Stimulated activated CD8-positive, alpha-beta memory T cell treated with anti-CD3 and anti-CD28 coated beads, Interleukin-15, amount 100 ng/mL, for 4 hours (primary cell): ENCODE results near the gene TMEM208.

Experiments used
- DNase-seq, 2 donors: peaks; one replicate each; pipeline ENCODE4 v3.0.0-alpha.2; 2020; ENCODE audit warnings: low read depth in 2 of 2

Gene TMEM208

GRCh38 chr16:67209565-67209964, 17.4 kb upstream of the TMEM208 start:
- DNase-seq: no peak

- no peak for DNase-seq
Measured at GRCh38 chr16:67210069-67210937, 16.6 kb upstream of the TMEM208 start.

- no peak for DNase-seq
Measured at GRCh38 chr16:67211674-67212073, 15.3 kb upstream of the TMEM208 start.

- DNase-seq: no peak
Measured at GRCh38 chr16:67212766-67213165, 14.2 kb upstream of the TMEM208 start.

GRCh38 chr16:67213197-67214019, 13.5 kb upstream of the TMEM208 start:
- DNase-seq: no peak

GRCh38 chr16:67215706-67216105, 11.2 kb upstream of the TMEM208 start:
- no peak for DNase-seq

- no peak for DNase-seq
Measured at GRCh38 chr16:67216612-67217490, 10.1 kb upstream of the TMEM208 start.

- no peak for DNase-seq
Measured at GRCh38 chr16:67223992-67224391, 2.9 kb upstream of the TMEM208 start.

GRCh38 chr16:67226295-67226803, 581 bp upstream of the TMEM208 start:
- no peak for DNase-seq

GRCh38 chr16:67227567-67227921, 614 bp downstream of the TMEM208 start:
- no peak for DNase-seq

GRCh38 chr16:67228034-67228785, 1.3 kb downstream of the TMEM208 start:
- no peak for DNase-seq

- DNase-seq: no peak
Measured at GRCh38 chr16:67228905-67229304, 2.0 kb downstream of the TMEM208 start.

- DNase-seq: no peak
Measured at GRCh38 chr16:67229906-67230808, 3.2 kb downstream of the TMEM208 start.

GRCh38 chr16:67230809-67231660, 4.1 kb downstream of the TMEM208 start:
- DNase-seq: no peak

- DNase-seq: no peak
Measured at GRCh38 chr16:67233596-67233995, 6.7 kb downstream of the TMEM208 start.

- DNase-seq: no peak
Measured at GRCh38 chr16:67234180-67234597, 7.3 kb downstream of the TMEM208 start.

GRCh38 chr16:67235816-67236562, 9.1 kb downstream of the TMEM208 start:
- no peak for DNase-seq
